ENCODE data around the gene IQCH.

The IQCH gene

GRCh38 chr15:67303490-67304363 lies 49.1 kb downstream of the IQCH start:
- no peak for DNase-seq

DNA sequence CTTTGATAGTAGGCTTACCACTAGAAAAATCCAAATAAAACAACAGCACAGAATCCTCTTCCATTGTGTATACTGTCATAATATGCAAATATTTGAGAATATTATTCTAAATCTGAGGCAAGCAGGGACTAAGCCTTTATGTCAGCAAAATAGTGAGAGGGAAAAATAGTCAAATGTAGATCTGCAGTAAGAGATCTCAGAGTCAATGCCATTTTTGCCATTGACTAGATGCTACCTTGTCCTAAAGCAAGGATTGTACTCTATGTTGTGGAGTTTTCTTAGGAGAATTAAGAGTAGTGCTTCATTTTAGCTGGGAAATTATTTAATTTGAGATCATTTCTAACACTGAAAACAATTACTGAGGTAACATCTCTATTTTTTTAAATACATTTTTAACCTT lies 50.2 kb downstream of the IQCH start:
- no peak for DNase-seq

GRCh38 chr15:67305506-67305905 lies 50.9 kb downstream of the IQCH start:
- DNase-seq, result no peak

GRCh38 chr15:67307156-67307555 lies 52.6 kb downstream of the IQCH start:
- DNase-seq, result no peak

DNA sequence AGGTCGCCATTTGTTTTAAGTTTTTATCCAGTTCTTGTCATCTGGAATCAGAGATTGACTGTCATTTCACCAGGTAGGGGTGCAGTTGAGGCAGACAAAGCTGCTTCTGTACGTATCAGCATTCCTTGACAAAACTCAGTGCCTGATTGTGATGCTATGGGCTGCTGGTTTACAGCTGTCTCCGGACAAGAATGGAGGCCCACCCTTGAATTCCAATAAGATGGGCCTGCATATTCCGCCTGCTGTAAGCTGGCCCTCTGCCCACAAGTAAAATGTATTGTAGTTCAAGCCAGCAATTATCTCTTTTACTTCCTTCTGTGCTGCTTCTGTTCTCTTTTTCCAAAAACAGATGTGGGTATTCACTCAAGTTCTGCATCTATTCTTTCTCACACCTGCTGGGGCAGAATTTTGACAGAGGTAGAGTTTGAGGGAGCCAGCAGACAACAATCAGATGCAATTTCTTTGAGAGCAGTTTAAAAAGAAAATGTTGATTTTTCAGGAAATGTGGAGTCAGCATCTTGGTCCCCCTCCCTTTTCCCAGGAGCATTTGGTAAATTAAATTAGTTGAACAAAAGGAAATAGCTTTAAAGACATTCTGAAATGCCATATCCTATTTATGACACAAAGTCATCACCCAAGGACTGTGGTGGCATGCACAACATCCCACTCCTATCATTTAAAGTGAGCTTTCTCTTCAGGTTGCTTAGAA lies 53.5 kb downstream of the IQCH start:
- DNase-seq, result no peak

- DNase-seq, result no peak
These were observed 57.1 kb downstream of the IQCH start for GRCh38 chr15:67311731-67312130.

- DNase-seq, result no peak
These were observed 65.4 kb downstream of the IQCH start for GRCh38 chr15:67319961-67320360.

DNA sequence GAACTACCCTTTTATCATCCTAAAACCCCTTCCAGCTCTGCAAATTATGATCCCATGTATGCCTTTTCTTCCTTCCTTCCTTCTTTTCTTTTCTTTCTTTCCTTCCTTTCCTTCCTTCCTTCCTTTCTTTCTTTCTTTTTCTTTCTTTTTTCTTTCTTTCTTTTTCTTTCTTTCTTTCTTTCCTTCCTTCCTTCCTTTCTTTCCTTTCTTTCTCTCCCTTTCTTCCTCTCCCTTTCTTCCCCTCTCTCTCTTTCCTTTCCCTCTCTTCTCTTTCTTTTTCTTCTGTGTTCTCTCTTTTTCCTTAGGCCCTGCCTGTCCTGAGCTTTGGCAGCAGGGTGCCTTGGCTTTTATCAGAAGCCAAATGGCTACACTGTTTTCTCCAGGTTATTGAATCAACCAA lies 66.8 kb downstream of the IQCH start:
- no peak for DNase-seq

DNA sequence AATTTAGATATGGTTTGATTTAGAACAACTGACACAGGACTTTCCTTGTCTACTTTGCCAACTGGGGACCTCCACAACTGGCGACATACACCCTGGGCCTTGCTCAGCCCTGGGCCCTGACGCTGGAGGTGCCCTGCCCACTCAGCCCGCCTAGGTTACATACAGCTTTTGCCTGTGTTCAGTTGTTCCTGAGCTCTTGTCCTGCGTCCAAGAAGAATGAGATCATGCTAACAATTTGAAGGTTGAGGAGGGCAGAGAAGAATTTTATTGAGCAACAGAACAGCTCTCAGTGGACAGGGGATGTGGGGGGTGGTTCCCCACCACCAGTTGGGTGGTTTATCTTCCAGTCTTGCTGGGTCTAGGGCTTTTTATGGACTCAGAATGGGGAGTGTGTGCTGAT lies 67.9 kb downstream of the IQCH start:
- no peak for DNase-seq

GRCh38 chr15:67327312-67327711 lies 72.7 kb downstream of the IQCH start:
- DNase-seq, result no peak

- no peak for DNase-seq
These were observed 73.2 kb downstream of the IQCH start for GRCh38 chr15:67327737-67328136.

GRCh38 chr15:67329984-67330733 lies 75.6 kb downstream of the IQCH start:
- DNase-seq, result no peak

GRCh38 chr15:67331676-67332075 lies 77.1 kb downstream of the IQCH start:
- DNase-seq, result no peak

DNA sequence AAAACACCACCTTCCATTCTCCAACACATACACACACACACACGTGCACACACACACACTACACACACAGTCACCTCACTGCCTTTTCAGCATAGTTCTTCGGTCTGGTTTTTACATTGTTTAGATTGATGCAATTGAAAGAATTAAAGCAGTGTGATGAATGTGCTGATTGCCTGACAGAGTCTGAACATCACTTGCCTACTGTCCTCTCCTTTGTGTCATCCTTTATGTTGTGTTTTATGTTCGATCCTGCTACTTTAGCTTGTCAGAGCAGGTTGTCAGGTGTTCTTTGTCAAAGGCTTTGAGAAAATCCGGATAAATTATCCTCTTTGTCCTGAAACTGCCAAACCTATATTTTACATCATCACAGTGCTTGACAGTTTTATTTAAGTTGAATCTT lies 80.4 kb downstream of the IQCH start:
- no peak for DNase-seq

- no peak for DNase-seq
These were observed 81.1 kb downstream of the IQCH start for GRCh38 chr15:67335534-67336222.

GRCh38 chr15:67340630-67341029 lies 86.0 kb downstream of the IQCH start:
- DNase-seq, result no peak

DNA sequence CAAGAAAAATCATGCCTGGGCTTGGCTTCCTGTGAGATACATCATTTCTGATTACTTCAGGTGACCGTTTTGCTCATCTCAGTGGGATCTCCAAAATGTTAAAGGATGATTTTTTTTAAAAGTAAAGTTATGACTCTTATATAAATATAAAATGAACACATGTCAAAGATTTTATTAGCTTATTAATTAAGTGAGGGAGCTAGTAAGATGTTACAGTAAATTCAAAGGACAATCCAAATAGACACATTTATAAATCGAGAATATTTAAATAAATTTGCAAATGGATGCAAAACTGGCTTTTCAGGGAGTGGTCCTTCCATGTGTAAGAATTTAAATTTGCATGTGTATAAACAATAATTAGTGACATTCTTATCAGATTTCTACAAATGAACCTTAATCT lies 87.0 kb downstream of the IQCH start:
- no peak for DNase-seq

DNA sequence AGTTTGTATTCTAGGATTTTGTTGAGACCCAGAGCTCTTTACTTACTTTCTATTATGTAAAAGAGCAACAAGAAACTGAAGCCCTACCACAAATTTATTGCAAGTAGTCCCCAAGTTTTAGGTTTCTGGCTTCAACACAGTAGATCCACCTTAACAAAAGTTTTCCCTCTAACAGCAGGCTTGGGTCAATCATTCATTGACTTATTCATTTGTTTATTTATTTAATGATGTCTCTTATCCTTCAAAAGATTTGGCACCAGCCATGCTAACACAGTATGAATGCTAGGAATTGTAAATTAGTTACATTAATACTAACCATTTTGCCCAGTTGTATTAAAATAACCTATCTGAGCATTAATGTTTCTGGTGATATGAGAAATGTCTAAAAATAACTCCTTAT lies 88.6 kb downstream of the IQCH start:
- DNase-seq, result no peak

- no peak for DNase-seq
These were observed 95.0 kb downstream of the IQCH start for GRCh38 chr15:67349634-67350033.

DNA sequence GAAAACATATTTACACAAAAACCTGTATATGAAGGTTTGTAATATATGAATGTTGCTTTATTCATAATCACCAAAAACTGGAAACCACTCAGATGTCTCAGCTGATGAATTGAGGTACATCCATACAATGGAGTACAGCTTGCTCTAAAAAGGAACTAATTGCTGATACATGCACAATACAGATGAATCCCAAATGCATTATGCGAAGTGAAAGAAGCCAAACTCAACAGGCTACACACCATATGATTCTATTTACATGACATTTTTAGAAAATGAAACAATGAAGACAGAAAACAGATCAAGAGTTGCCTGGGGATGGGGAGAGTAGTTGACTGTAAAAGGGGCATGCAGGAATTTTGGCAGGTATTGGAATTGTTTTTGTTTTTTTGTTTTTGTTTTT lies 95.5 kb downstream of the IQCH start:
- DNase-seq, result no peak

DNA sequence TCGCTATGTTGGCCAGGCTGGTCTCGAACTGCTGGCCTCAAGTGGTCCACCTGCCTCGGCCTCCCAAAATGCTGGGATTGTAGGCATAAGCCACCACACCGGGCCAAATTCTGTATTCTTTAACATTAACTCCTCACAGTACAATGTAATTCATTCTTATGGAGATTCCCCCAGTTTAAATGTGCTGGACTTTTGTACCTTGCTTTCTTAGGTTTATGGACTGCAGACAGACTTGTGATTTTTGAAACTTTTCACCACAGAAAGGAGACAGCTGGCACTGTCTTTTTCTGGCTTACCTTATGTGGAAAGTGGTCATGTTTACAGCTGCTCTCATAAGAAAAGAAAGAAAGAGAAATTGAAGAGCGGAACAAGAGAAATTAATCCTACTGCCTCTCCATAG lies 103.8 kb downstream of the IQCH start:
- no peak for DNase-seq

- DNase-seq, result no peak
These were observed 104.2 kb downstream of the IQCH start for GRCh38 chr15:67358812-67359211.

GRCh38 chr15:67359431-67360079 lies 105.0 kb downstream of the IQCH start:
- no peak for DNase-seq
